Loucy (cell line): Measurements from ENCODE around the gene PROX2.

Experiments used
- CTCF ChIP-seq: fragments of 200-600 bp; sonication (generic); conservative IDR thresholded peaks from 2 replicates; pipeline ENCODE4 v1.5.1; 2014; ENCODE audit warnings: mild to moderate bottlenecking, antibody characterized with exemption, low read length
- EZH2phosphoT487 ChIP-seq: fragments of 200-600 bp; IDR thresholded peaks from 2 replicates; pipeline ENCODE4 v1.6.1; 2018; ENCODE audit warnings: antibody characterized with exemption, mild to moderate bottlenecking, moderate library complexity, borderline replicate concordance

GRCh38 chr14:74904635-74905503 lies 28.9 kb upstream of the PROX2 start:
- TF ChIP-seq CTCF (no peak), EZH2phosphoT487 (no peak)
